GM19463 (cell line): ENCODE results near the gene ABHD17A.

Source experiments
- ATAC-seq: cut with Tn5 transposase; IDR thresholded peaks from one replicate; pipeline ENCODE4 v1.9.1; 2021; ENCODE audit warnings: mild to moderate bottlenecking, moderate library complexity; ENCODE audit not compliant: unreplicated experiment

The ABHD17A gene

GRCh38 chr19:1841209-1841924, 43.9 kb downstream of the ABHD17A start:
- no peak for ATAC-seq

GRCh38 chr19:1840541-1841115, 44.7 kb downstream of the ABHD17A start:
- no peak for ATAC-seq

GRCh38 chr19:1839658-1840540, 45.4 kb downstream of the ABHD17A start:
- ATAC-seq = no peak

GRCh38 chr19:1837625-1838105, 47.6 kb downstream of the ABHD17A start:
- no peak for ATAC-seq

- ATAC-seq = no peak
Measured at GRCh38 chr19:1837222-1837565, 48.1 kb downstream of the ABHD17A start.

- no peak for ATAC-seq
Measured at GRCh38 chr19:1836458-1837221, 48.7 kb downstream of the ABHD17A start.

GRCh38 chr19:1833540-1833939, 51.8 kb downstream of the ABHD17A start:
- no peak for ATAC-seq

GRCh38 chr19:1832046-1832663, 53.1 kb downstream of the ABHD17A start:
- no peak for ATAC-seq

GRCh38 chr19:1830978-1831377, 54.3 kb downstream of the ABHD17A start:
- ATAC-seq = no peak

GRCh38 chr19:1830568-1830967, 54.7 kb downstream of the ABHD17A start:
- no peak for ATAC-seq

GRCh38 chr19:1829958-1830357, 55.3 kb downstream of the ABHD17A start:
- no peak for ATAC-seq

- no peak for ATAC-seq
Measured at GRCh38 chr19:1828279-1829238, 56.7 kb downstream of the ABHD17A start.

GRCh38 chr19:1827566-1828278, 57.6 kb downstream of the ABHD17A start:
- no peak for ATAC-seq
